ENCODE measurements around the gene TCN1.

DNA sequence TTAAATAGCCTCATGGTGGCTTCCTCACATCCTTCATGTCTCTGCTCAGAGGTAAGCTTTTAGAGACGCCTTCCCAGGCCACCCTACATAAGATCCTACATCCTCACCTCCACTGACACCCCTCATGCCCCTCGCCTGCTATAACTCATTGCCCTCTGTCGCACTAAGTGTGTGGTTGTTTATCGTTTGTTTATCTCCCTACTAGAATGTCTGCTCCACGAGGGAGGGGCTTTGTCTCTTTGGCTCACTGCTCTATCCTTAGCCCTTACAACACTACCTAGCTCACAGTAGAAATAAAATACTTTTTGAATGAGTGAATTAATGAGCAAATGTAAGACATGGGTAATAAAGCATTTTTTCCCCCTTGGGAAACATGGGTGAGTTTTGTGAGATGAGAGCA lies 19.7 kb downstream of the TCN1 start:
- TF ChIP-seq YY1 (IDR thresholded peaks at IDR 0.05), result no peak
- no peak for TF ChIP-seq RAD21 (IDR thresholded peaks at IDR 0.05)
- TF ChIP-seq, protein P1, sequence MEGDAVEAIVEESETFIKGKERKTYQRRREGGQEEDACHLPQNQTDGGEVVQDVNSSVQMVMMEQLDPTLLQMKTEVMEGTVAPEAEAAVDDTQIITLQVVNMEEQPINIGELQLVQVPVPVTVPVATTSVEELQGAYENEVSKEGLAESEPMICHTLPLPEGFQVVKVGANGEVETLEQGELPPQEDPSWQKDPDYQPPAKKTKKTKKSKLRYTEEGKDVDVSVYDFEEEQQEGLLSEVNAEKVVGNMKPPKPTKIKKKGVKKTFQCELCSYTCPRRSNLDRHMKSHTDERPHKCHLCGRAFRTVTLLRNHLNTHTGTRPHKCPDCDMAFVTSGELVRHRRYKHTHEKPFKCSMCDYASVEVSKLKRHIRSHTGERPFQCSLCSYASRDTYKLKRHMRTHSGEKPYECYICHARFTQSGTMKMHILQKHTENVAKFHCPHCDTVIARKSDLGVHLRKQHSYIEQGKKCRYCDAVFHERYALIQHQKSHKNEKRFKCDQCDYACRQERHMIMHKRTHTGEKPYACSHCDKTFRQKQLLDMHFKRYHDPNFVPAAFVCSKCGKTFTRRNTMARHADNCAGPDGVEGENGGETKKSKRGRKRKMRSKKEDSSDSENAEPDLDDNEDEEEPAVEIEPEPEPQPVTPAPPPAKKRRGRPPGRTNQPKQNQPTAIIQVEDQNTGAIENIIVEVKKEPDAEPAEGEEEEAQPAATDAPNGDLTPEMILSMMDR (IDR thresholded peaks at IDR 0.05; ENCODE audit: low read depth, low read length, missing input control), result no peak
- TF ChIP-seq, protein P2, sequence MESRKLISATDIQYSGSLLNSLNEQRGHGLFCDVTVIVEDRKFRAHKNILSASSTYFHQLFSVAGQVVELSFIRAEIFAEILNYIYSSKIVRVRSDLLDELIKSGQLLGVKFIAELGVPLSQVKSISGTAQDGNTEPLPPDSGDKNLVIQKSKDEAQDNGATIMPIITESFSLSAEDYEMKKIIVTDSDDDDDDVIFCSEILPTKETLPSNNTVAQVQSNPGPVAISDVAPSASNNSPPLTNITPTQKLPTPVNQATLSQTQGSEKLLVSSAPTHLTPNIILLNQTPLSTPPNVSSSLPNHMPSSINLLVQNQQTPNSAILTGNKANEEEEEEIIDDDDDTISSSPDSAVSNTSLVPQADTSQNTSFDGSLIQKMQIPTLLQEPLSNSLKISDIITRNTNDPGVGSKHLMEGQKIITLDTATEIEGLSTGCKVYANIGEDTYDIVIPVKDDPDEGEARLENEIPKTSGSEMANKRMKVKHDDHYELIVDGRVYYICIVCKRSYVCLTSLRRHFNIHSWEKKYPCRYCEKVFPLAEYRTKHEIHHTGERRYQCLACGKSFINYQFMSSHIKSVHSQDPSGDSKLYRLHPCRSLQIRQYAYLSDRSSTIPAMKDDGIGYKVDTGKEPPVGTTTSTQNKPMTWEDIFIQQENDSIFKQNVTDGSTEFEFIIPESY (IDR thresholded peaks at IDR 0.05), result no peak
- TF ChIP-seq, protein P3, sequence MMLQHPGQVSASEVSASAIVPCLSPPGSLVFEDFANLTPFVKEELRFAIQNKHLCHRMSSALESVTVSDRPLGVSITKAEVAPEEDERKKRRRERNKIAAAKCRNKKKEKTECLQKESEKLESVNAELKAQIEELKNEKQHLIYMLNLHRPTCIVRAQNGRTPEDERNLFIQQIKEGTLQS (IDR thresholded peaks at IDR 0.05), result no peak
- no peak for TF ChIP-seq FOXA1 (IDR thresholded peaks at IDR 0.05)
- no peak for TF ChIP-seq TAF1 (conservative IDR thresholded peaks at IDR 0.05)
- TF ChIP-seq GABPA (IDR thresholded peaks at IDR 0.05 in 1 of 2, conservative IDR thresholded peaks at IDR 0.05 in 1 of 2), result no peak
- TF ChIP-seq EGR1 (IDR thresholded peaks at IDR 0.05; ENCODE audit: low read depth in 2 of 2), result no peak
- TF ChIP-seq, protein P4, sequence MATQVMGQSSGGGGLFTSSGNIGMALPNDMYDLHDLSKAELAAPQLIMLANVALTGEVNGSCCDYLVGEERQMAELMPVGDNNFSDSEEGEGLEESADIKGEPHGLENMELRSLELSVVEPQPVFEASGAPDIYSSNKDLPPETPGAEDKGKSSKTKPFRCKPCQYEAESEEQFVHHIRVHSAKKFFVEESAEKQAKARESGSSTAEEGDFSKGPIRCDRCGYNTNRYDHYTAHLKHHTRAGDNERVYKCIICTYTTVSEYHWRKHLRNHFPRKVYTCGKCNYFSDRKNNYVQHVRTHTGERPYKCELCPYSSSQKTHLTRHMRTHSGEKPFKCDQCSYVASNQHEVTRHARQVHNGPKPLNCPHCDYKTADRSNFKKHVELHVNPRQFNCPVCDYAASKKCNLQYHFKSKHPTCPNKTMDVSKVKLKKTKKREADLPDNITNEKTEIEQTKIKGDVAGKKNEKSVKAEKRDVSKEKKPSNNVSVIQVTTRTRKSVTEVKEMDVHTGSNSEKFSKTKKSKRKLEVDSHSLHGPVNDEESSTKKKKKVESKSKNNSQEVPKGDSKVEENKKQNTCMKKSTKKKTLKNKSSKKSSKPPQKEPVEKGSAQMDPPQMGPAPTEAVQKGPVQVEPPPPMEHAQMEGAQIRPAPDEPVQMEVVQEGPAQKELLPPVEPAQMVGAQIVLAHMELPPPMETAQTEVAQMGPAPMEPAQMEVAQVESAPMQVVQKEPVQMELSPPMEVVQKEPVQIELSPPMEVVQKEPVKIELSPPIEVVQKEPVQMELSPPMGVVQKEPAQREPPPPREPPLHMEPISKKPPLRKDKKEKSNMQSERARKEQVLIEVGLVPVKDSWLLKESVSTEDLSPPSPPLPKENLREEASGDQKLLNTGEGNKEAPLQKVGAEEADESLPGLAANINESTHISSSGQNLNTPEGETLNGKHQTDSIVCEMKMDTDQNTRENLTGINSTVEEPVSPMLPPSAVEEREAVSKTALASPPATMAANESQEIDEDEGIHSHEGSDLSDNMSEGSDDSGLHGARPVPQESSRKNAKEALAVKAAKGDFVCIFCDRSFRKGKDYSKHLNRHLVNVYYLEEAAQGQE (IDR thresholded peaks at IDR 0.05), result no peak
- TF ChIP-seq SP1 (IDR thresholded peaks at IDR 0.05), result no peak
- TF ChIP-seq, protein P5, sequence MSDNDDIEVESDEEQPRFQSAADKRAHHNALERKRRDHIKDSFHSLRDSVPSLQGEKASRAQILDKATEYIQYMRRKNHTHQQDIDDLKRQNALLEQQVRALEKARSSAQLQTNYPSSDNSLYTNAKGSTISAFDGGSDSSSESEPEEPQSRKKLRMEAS (IDR thresholded peaks at IDR 0.05), result no peak
- no peak for TF ChIP-seq FOXA2 (IDR thresholded peaks at IDR 0.05)
